ENCODE data around the gene RAI1.

DNA sequence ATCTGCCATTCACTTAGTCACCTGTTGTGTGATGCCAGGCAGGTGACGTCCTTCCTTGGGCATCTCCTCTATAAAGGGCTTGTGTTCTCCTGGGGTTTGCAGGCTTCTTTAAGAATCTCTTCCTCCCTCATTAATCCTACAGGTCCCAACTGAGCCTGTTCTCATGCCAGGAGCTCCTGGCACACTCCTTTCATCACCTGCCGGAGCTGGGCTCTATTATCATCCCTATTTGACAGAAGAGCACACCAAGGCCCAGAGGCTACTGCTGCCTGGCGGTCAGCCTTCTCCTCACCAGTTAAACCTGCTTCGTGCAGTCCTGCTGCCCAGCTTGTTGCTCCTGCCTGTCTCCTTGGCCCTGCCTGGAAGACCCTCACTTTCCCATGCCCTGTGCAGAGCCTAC lies 51.2 kb downstream of the RAI1 start:
- TF ChIP-seq, protein P1, sequence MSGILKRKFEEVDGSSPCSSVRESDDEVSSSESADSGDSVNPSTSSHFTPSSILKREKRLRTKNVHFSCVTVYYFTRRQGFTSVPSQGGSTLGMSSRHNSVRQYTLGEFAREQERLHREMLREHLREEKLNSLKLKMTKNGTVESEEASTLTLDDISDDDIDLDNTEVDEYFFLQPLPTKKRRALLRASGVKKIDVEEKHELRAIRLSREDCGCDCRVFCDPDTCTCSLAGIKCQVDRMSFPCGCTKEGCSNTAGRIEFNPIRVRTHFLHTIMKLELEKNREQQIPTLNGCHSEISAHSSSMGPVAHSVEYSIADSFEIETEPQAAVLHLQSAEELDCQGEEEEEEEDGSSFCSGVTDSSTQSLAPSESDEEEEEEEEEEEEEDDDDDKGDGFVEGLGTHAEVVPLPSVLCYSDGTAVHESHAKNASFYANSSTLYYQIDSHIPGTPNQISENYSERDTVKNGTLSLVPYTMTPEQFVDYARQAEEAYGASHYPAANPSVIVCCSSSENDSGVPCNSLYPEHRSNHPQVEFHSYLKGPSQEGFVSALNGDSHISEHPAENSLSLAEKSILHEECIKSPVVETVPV (CRISPR knock-in tag; IDR thresholded peaks at IDR 0.05), result no peak
- TF ChIP-seq, protein P2, sequence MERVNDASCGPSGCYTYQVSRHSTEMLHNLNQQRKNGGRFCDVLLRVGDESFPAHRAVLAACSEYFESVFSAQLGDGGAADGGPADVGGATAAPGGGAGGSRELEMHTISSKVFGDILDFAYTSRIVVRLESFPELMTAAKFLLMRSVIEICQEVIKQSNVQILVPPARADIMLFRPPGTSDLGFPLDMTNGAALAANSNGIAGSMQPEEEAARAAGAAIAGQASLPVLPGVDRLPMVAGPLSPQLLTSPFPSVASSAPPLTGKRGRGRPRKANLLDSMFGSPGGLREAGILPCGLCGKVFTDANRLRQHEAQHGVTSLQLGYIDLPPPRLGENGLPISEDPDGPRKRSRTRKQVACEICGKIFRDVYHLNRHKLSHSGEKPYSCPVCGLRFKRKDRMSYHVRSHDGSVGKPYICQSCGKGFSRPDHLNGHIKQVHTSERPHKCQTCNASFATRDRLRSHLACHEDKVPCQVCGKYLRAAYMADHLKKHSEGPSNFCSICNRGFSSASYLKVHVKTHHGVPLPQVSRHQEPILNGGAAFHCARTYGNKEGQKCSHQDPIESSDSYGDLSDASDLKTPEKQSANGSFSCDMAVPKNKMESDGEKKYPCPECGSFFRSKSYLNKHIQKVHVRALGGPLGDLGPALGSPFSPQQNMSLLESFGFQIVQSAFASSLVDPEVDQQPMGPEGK (CRISPR knock-in tag; IDR thresholded peaks at IDR 0.05; ENCODE audit: borderline replicate concordance), result no peak
- TF ChIP-seq ZFP30 (CRISPR knock-in tag; IDR thresholded peaks at IDR 0.05), result no peak
- TF ChIP-seq ZFP3 (CRISPR knock-in tag; IDR thresholded peaks at IDR 0.05), result no peak
- TF ChIP-seq ARNTL (CRISPR knock-in tag; IDR thresholded peaks at IDR 0.05; ENCODE audit: borderline replicate concordance, low read depth), result no peak
- TF ChIP-seq RARB (CRISPR knock-in tag; IDR thresholded peaks at IDR 0.05), result no peak
- TF ChIP-seq TOX (CRISPR knock-in tag; IDR thresholded peaks at IDR 0.05; ENCODE audit: borderline replicate concordance), result no peak
- no peak for TF ChIP-seq OSR1 (CRISPR knock-in tag; IDR thresholded peaks at IDR 0.05)
- no peak for TF ChIP-seq ZC3H10 (CRISPR knock-in tag; IDR thresholded peaks at IDR 0.05)
- no peak for TF ChIP-seq TCF4 (CRISPR knock-in tag; IDR thresholded peaks at IDR 0.05; ENCODE audit: borderline replicate concordance)

All from SK-N-SH treated with all-trans-retinoic acid at 6 μM for 48 hours (cell line).